Hematopoietic multipotent progenitor cell treated with erythropoietin and hydrocortisone succinate and interleukin-3 and kit ligand, for 6 days (in vitro differentiated cells): Measurements from ENCODE around the gene PGA3.
"Not testable (repeated sequence)": the region's sequence is repeated elsewhere in the genome, so short reads cannot be mapped to it uniquely, and the experiment has no call there.

Experiments used
- DNase-seq: peaks from one replicate; pipeline ENCODE4 v3.0.0-alpha.2; 2015

PGA3 gene

DNA sequence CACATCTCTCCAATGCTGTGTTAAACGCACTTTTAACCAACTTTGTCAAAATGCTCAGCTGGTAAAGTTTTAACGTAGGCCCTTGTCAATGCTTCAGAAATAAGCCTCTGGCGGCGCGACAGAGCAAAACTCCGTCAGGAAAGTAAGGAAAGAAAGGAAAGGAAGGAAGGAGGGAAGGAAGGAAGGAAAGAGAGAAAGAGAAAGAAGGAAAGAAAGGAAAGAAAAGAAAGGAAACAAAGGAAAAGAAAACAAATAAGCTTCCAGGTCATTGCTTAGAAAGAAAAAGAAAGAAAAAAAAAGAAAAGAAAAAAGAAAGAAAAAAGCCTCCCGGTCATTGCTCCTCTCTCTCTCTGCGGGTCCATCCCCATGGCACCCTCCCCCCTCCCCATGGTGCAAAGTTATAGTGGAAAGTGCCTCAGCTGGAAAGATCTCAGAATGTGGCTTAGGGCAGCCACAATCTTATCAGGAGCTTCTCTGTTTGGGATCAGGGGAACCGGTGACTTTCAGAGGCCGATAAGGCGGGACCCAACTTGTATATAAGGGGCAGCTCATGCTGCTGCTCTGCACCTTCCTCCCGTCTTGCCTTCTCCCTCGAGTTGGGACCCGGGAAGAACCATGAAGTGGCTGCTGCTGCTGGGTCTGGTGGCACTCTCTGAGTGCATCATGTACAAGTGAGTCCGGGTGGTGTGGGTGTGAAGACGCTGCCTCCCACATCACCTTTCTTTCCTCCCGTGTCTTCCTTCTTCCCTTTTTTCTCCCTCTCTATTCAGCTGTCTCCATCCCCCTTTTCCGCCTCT lies at the start of gene PGA3:
TSS of gene PGA3 (plus strand) at position 566 of the 797 bp plus-strand sequence. CDS start at position 616, 50 bp downstream.
- DNase-seq: not testable (repeated sequence)

DNA sequence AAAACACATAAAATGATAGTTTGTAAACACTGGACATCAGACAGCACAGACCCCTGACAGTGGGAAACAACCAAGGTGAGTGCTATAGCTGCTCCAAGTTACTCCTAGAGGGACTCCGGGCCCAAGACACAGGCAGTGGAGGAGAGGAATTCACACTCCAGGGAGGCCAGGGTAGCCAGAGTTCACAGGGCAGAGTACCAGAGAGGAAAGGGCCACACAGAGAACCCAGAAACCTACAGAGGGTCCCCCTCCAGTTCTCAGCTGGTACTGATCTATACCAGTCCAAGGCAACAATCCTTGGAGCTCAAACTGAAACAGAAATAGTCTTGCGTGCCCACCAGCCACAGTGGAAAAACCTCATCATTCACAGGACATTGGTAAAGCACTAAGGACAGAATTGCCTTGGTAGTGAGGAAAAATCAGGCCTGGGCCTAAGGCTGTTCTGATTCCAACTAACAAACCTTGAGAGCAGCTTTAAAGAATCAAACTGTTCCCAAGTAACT lies 49.7 kb upstream of the PGA3 start:
- no peak for DNase-seq

DNA sequence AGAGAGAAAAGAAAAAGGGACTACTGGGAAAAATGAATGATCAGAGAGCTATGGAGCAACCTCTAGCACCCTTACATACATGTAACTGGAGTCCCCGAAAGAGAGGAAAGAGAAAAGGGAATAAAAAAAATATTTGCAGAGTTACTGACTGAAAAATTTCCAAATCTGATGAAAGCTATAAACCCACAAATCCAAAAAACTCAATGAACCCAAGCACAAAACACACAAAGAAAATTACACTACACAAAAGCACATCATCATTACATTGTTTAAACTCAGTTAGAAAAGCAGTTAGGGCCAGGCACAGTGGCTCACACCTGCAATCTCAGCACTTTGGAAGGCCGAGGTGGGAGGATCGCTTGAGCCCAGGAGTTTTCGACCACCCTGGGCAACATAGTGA lies 48.8 kb upstream of the PGA3 start:
- no peak for DNase-seq

DNA sequence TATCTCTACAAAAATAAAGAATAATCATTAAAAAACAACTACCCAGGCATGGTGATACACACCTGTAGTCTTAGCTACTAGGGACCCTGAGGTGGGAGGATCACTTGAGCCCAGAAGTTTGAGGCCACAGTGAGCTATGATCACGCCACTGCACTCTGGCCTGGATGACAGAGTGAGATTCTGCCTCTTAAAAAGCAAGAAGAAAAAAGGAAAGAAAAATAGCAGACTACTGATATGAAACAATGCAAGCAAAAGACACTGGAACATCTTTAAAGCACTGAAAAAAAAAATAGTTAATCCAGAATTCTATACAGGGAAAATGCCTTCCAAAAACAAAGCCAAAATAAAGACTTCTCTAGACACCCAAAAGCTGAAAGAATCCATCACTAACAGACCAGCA lies 48.0 kb upstream of the PGA3 start:
- no peak for DNase-seq

DNA sequence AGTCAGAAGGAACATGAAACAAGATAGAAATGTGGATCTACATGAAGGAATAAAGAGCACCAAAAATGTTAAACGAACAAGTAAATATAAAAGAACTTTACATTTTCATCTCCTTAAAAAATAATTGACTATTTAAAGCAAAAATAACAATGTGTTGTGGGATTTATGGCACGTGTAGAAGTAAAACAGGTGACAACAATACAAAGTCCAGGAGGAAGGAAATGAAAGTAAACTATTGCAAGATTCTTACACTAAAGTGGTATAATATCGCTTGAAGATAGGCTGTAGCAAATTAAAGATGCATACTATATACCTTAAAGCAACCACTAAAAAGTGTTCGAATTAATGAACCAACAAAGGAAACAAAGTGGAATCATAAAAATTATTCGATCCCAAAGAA lies 47.6 kb upstream of the PGA3 start:
- DNase-seq: no peak

DNA sequence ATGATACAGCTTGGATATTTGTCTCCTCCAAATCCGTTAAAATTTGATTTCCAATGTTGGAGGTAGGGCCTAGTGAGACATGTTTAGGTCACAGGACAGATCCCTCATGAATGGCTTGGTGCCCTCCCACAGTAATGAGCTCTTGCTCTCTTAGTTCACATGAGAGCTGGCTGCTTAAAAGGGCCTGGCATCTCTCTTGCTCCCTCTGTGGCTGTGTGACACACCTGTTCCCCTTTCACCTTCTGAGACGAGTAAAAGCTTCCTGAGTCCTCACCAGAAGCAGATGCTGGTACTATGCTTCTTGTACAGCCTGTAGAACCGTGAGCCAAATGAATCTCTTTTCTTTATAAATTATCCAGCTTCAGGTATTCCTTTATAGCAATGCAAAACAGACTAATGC lies 45.6 kb upstream of the PGA3 start:
- no peak for DNase-seq

DNA sequence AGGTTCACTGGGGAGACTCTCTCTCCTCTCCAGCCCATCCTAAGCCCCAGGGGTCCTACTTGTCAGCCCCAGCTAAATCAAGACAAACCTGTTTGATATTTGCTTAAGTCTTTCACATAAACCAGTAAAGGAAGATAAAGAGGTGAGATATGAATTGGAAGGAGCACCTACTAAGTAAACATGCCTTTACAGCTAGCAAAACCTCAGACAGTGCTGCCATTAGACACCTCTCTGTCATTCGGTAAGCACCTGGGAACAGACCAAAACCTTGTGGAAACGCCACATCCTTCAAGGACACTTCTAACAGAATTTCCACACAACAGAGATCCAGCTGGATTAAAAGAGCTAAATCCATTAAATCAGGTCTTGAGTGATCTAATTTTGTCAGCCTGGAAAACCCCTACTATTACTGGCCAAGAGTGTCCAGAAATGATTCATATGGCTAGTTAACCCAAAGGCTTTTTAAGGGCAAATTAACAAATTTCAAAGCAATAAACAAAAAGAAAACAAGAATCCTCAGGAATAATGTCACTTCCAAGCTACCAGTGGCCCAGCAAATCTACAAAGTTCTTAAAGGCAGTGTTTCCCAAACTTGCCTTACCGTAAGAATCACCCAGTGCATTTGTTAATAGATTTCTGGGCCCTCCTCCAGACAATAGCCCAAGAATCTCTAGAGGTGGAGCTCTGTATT lies 44.5 kb upstream of the PGA3 start:
- DNase-seq: no peak

DNA sequence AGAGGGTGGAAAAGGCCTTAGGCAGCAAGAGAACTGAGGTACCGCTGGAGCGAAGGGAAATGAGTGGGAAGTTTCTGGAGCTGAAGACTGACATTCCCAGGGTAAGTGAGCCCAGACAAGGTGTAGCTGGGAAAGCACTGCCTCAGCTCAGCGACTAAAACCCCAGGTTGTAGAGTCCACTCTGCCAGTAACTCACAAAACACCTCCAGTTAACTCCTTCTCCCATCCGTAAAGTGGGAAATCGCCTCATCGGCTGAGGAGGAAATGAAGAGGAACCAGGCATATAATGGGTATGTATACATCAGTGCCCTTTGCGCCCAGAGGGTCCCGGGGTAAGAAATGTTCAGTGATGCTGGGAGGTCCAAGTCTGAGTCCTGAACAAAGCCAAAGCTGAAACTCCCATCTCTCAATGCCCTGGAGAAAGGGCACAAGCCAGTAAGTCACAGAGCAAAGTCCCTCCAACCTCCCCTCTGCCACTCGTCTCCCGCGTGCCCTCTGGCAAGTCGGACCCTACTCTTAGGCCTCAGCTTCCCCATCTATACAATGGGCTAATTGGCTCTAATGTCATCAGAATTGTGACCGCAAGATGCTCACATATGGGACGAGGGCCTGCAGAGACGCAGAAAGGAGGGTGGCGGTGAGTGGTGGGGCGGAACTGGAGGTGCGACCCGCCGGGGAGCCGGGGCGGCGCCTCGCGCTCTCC lies 42.7 kb upstream of the PGA3 start:
- DNase-seq: no peak

DNA sequence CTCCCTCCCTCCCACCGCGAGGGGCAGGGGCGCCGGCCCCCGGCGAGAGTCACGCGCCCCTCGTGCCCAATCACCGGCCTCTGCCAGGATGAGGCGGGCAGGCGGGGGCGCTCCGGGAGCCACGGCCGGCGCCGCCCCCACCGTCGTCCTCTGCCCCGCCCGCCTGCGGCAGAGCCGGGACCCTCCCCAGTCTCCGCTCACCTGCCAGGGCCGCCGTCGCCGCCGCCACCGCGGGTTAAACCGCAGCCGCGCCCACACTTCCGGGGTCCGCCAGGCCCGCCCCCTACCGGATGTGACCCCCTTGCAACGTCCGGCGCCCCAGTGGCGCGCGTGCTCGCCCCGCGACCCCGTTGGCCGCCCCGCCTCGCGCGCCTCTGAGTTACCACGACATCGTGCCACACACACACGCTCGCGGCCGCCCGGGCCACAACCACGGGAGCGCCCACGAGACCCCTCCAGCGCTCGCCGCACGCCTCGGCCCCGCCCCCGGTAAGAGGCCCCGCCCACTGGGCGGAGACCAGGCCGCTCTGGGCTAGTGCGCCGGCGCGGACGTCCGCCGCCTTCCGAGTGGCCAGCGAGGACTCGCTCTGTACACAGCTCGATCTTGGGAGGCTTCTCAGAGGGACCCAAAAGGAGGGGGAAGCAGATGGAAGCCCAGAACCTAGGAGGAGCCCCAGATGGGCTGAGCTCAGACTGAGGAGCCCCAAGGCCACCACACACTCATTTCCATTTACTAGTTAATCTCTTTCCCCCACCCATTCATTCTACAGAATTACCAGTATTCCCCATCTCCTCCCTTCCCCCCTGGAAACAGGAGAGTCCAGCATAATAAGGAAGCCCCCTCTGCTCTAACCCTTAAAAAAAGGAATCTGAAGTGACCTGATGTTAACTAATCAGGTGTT lies 41.9 kb upstream of the PGA3 start, which contains the start of gene VPS37C:
TSS of gene VPS37C (minus strand) at position 237 of the 902 bp plus-strand sequence. CDS start 22,597 bp downstream, outside the sequence.
- peak; percentile 90 for DNase-seq

DNA sequence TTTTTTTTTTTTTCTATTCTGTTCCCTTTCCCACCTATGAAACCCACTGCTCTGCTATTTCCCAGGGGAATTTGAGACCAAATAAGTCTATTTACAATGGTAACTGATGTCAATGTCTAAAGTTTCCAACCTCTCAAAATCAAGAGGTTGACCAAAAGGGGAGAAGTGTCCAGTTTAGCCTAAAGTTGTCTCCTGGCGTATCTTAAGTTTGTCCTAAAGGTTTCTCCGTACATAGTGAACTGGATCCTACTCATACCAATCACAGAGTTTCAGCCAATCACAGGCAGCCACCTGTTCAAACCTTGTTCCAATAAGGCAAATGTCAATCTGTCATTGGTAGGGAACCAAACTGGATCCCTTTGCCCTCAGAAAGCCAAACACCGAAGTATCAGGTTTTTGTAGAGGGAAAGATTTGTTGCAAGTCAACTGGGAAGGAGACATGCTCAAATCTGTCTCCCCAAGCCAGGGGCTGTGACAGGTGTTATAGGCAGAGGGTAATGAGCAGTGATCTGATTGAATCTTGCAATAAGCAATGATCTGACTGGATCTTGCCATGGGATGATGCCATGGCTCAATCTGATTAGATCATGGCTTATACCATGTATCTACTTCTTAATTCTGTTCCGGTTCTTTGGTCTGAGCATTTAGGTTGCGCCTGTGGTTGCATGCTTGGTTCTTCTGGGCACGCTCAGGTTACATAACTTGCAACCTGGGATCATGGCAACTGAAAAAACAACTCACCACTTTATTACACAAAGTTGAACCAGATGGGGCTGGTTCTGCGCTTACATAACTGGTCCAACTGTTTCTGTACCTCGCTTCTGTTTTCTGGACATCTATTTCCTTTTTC lies 41.0 kb upstream of the PGA3 start:
- DNase-seq: peak; percentile 57

DNA sequence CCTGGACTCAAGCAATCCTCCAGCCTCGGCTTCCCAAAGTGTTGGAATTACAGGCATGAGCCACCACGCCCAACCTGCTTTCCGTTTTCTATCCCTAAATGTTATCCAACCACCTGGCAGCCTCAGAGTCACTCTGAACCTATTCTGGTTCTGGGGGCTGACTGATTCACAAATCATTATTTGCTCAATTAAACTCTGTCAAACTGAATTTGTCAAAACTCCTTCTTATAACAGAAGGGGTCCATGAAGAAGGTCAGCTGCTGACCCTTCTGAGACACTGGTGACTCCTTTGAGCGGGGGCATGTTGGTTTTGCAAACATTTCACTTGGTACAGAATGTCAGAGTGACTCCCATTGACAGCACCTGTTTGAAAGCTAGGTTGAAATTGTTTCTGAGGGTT lies 40.3 kb upstream of the PGA3 start:
- DNase-seq: no peak

DNA sequence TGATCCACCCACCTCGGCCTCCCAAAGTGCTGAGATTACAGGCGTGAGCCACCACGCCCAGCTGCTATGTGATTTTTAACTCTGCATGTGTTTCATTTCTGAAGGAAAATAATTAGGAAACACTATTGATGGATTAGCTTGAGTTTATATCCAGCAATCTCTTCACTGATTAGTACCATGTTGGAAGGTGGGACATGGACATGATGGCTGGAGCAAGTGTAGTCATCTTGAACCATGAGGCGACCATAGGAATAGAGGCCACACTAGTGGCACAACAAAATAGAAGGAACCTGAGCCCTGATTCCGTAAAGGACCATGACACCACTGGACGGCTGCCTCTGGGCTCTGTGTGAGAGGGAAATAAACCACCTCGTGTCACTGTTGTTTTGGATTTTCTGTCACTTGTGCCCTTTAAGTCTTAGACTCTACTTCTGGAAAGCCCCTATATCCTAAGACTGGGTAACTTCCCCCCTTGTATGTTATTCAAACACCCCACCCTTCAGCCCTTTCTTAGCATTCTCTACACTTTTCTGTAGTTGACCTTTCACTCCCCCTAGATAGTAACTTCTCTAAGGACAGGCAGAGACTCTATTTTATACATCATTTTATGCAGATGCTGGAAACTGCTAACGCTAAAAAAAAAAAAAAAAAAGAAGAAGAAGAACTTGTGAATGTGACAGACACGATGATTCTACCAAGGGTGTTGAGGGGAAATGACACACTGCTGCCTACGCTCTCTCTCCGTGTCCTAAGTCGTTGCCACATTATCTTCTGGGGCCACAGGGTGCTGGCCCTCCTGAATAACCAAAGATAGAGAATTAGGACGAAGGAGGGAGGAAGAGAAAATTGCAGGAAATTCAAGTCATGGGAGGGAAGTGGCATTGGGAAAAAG lies 39.4 kb upstream of the PGA3 start:
- DNase-seq: peak; percentile 78

DNA sequence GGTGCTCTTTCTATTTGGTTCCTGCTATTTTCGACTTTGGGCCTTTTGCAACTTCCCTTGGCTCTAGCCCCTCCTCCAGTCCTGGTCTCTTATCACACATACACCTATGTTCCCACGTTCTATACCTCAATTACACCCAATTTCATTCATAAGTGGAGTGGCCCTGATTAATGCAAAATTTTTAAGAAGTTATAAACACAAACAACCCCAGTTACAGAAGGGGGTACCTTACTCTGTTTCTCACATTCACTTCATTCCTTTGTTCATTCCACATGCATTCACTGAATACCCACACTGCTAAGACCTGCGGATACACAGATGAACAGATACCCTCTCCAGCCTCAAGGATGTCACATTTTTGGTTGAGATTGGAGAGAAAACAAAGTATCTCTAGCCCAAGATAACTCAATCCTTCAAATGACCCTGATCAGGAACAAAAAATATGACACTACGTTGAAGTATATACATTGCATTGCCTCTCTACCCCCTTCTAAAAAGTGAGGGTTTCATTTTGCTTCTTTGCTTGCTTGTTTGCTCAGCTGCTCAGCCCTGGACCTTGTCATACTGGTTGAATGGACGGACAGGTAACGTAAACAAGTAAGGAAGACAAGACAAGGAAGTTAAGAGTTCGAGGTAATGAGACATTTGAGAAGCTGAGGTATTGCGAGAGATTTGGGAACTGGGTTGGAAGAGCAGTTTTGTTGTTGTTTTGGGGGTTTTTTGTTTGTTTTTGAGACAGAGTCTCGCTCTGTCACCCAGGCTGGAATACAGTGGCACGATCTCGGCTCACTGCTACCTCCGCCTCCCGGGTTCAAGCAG lies 38.5 kb upstream of the PGA3 start:
- DNase-seq: no peak

DNA sequence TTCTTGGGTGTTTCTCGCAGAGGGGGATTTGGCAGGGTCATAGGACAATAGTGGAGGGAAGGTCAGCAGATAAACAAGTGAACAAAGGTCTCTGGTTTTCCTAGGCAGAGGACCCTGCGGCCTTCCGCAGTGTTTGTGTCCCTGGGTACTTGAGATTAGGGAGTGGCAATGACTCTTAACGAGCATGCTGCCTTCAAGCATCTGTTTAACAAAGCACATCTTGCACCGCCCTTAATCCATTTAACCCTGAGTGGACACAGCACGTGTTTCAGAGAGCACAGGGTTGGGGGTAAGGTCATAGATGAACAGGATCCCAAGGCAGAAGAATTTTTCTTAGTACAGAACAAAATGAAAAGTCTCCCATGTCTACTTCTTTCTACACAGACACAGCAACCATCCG lies 37.5 kb upstream of the PGA3 start:
- DNase-seq: not testable (repeated sequence)

DNA sequence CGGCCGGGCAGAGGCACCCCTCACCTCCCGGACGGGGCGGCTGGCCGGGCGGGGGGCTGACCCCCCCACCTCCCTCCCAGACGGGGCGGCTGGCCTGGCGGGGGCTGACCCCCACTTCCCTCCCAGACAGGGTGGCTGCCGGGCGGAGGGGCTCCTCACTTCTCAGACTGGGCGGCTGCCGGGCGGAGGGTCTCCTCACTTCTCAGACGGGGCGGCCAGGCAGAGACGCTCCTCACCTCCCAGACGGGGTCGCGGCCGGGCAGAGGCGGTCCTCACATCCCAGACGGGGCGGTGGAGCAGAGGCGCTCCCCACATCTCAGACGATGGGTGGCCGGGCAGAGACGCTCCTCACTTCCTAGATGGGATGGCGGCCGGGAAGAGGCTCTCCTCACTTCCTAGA lies 37.0 kb upstream of the PGA3 start:
- not testable (repeated sequence) for DNase-seq

DNA sequence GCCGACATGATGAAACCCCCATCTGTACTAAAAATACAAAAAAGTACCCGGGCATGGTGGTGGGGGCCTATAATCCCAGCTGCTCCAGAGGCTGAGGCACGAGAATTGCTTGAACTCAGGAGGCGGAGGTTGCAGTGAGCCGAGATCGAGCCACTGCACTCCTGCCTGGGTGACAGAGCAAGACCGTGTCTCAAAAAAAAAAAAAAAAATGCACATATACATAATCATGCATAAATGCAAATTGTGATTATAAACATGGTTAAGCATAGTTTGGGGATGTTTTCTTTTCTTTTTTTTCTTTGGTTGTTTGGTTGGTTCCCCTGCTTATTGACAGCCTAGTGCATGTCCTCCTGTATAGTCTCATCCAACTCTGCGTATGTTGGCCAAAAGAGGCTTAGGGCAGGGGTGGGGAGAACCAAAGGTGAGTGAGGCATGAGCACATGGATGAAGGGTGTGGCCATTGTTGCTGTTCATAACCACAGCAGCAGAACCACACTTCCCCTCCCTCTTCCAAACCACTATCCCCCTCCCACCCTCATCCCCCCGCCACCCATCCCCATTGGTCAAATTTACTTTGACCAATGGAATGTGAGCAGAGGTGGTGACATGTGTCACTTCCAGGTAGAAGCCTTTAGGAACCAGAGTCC lies 35.1 kb upstream of the PGA3 start:
- no peak for DNase-seq

DNA sequence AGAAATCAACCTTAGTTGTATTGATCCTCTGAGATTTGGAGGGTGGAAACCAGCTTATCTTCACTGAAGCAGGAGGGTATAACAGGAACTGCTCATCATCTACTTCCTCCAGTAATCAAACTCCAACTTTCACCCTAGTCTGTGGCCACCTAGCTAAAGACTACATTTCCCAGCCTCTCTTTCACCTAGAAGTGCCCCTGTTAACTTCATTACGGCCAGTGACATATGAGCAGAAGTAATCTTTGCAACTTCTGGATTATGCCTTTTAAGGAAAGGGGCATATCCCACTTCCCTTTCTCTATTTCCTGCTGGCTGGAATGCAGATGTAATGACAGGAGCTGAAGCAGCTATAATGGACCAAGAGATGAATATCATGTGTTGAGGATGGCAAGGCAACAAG lies 34.5 kb upstream of the PGA3 start:
- peak; percentile 38 for DNase-seq

DNA sequence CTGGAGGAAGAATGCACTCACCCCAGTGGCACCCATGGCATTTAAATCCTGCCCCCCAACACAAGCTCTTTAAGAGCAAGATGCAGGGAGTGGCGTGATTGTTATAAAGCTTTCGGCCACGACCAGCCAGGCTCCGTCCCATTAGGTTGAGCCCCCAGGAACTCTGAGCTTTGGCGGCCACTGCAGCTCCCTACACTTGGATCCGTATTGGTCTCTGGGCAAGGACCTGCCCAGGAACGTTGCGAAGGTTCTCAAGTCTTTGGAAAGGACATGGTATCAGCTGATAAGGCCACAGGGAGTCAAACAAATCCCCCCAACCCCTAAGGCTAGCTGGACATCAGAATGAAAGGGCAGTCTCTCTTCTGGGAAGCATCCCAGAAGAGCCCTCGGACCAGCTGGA lies 32.7 kb upstream of the PGA3 start:
- no peak for DNase-seq

DNA sequence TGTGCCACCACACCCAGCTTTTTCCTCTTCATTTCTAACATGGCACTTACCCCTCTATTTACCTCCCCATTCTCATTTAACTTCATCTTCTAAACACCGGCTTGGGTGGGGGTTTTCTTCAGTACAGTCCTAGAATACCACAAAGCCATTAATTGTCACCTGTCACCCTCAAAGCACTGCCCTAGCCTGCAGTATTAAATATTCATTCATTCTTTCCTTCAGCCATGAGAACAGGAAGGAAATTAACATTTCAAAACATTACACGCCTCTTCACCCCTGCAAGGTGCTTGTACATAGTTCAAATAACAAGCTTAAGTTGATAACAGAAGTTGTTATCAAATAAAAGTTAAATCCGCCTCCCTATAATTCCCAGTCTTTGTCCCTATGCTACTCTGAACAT lies 31.4 kb upstream of the PGA3 start:
- DNase-seq: no peak
